Endodermal cell (in vitro differentiated cells): ENCODE measurements around the gene HDAC6. TPM values are rescaled to one million over a fixed set of nuclear protein-coding genes. Genes with fewer than 3 reads are reported as not detected.

Experiments
- DNase-seq: peaks from one replicate; pipeline ENCODE4 v3.0.0-alpha.2; 2017
- H3K27ac ChIP-seq: 2 replicates; pipeline ENCODE4 v1.5.1; 2013; ENCODE audit warnings: mild to moderate bottlenecking, low read depth, low read length, moderate library complexity
- H3K27me3 ChIP-seq: 2 replicates; pipeline ENCODE4 v1.6.1; 2013; ENCODE audit warnings: mild to moderate bottlenecking, low read length, moderate library complexity; ENCODE audit not compliant: insufficient read depth, control insufficient read depth, poor library complexity, severe bottlenecking
- H3K36me3 ChIP-seq: 2 replicates; pipeline ENCODE4 v1.7.0; 2013; ENCODE audit warnings: mild to moderate bottlenecking, low read length, moderate library complexity; ENCODE audit not compliant: control insufficient read depth, insufficient read depth
- H3K4me1 ChIP-seq: one replicate; pipeline ENCODE4 v1.7.0; 2013; ENCODE audit warnings: low read length; ENCODE audit not compliant: control insufficient read depth, insufficient read depth
- H3K4me3 ChIP-seq: 2 replicates; pipeline ENCODE4 v1.5.1; 2013; ENCODE audit warnings: mild to moderate bottlenecking, low read length, moderate library complexity
- H3K9ac ChIP-seq: 2 replicates; pipeline ENCODE4 v1.6.1; 2013; ENCODE audit warnings: mild to moderate bottlenecking, low read length, moderate library complexity; ENCODE audit not compliant: poor library complexity, severe bottlenecking; ENCODE audit errors: extremely low read depth
- H3K9me3 ChIP-seq: 2 replicates; pipeline ENCODE4 v1.6.1; 2013; ENCODE audit warnings: mild to moderate bottlenecking, low read length, moderate library complexity; ENCODE audit not compliant: control insufficient read depth
- H3K27ac Mint-ChIP-seq: 2 replicates; pipeline ENCODE4 v1.8.0; 2020; ENCODE audit warnings: mixed read lengths
- H3K27me3 Mint-ChIP-seq: 2 replicates; pipeline ENCODE4 v1.8.0; 2021; ENCODE audit warnings: mild to moderate bottlenecking, mixed read lengths; ENCODE audit not compliant: insufficient read depth
- H3K36me3 Mint-ChIP-seq: 2 replicates; pipeline ENCODE4 v1.8.0; 2020; ENCODE audit warnings: low read depth, mixed read lengths
- H3K4me1 Mint-ChIP-seq: 2 replicates; pipeline ENCODE4 v1.8.0; 2020; ENCODE audit warnings: mixed read lengths
- H3K4me3 Mint-ChIP-seq: 2 replicates; pipeline ENCODE4 v1.8.0; 2020; ENCODE audit warnings: mild to moderate bottlenecking, moderate library complexity, mixed read lengths
- H3K9me3 Mint-ChIP-seq: 2 replicates; pipeline ENCODE4 v1.8.0; 2020; ENCODE audit warnings: mild to moderate bottlenecking, mixed read lengths
- WGBS, 2 experiments: methylation state at CpG; one replicate each; pipeline versions ENCODE4 v1.1.5 to v1.1.7; 2013; ENCODE audit warnings: missing lambda C conversion rate in 2 of 2, mixed read lengths in 1 of 2; ENCODE audit not compliant: insufficient coverage in 1 of 2, insufficient read length in 1 of 2; 5-methylcytosine and 5-hydroxymethylcytosine counted together
- total RNA-seq, 2 donors: library from RNA; stranded (reverse); fragmentation: NEBNext Ultra II Directional in 1 of 2; extraction: Animal tissue kit (Norgen Biotek cat#: 25700) in 1 of 2; gene quantifications; 2 replicates in 1 of 2; 3 replicates in 1 of 2; pipeline ENCODE4 v1.2.1, GENCODE V29; 2021
- TF ChIP-seq, protein P1 (sequence below): fragments of 200-600 bp; sonication (generic); conservative IDR thresholded peaks from 2 replicates; pipeline ENCODE4 v1.5.0; 2021; ENCODE audit warnings: antibody characterized with exemption, mild to moderate bottlenecking

The HDAC6 gene
- total RNA-seq, 2 donors from 2014 or later = 121 to 135 TPM

DNA sequence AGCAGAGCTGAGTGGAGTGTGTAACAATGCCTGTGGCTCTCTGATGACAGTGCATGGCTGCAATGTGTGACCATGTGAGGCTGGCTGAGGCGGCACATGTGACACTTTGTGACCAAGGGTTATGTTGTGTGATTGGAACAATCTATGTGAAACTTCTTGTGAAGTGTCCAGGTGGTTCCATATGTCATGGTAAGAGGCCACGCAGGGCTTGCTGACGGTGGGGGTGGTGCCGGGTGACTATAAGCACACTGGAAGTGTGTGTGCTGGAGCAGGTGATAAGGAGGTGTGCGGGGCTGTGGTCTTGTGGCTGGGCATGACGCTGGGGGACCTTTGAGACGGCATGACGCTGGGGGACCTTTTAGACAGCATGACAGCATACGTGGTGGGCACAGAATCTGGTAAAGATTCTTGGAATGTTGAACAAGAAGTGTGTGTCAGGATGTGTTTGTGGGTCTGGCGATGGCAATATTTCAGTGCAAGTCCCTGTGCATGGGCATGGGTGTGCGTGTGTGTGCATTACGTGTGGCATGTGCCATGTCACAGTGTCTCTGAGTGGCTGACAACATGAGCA is 7.4 kb upstream of the HDAC6 start:
- no peaks in the 10 kb centered on the region for H3K4me1 ChIP-seq
- H3K9ac ChIP-seq = no peak overlapping the region
- Mint-ChIP-seq H3K9me3 (peaks cover 66% of the 10 kb centered on the region), H3K4me3 (no peak overlapping the region), H3K36me3 (no peaks in the 10 kb centered on the region), H3K27ac (no peak overlapping the region), H3K4me1 (no peaks in the 10 kb centered on the region), H3K27me3 (peaks cover 1% of the 10 kb centered on the region)
- no peaks in the 10 kb centered on the region for H3K9me3 ChIP-seq
- 87 to 93% methylated on average over 3 to 12 of the region's 12 CpGs for WGBS, 2 experiments
- TF ChIP-seq, protein P1, sequence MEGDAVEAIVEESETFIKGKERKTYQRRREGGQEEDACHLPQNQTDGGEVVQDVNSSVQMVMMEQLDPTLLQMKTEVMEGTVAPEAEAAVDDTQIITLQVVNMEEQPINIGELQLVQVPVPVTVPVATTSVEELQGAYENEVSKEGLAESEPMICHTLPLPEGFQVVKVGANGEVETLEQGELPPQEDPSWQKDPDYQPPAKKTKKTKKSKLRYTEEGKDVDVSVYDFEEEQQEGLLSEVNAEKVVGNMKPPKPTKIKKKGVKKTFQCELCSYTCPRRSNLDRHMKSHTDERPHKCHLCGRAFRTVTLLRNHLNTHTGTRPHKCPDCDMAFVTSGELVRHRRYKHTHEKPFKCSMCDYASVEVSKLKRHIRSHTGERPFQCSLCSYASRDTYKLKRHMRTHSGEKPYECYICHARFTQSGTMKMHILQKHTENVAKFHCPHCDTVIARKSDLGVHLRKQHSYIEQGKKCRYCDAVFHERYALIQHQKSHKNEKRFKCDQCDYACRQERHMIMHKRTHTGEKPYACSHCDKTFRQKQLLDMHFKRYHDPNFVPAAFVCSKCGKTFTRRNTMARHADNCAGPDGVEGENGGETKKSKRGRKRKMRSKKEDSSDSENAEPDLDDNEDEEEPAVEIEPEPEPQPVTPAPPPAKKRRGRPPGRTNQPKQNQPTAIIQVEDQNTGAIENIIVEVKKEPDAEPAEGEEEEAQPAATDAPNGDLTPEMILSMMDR = no peak
- H3K36me3 ChIP-seq = no peaks in the 10 kb centered on the region
- DNase-seq = no peak
- no peaks in the 10 kb centered on the region for H3K27me3 ChIP-seq
- no peak overlapping the region for H3K4me3 ChIP-seq
- H3K27ac ChIP-seq = no peak overlapping the region

DNA sequence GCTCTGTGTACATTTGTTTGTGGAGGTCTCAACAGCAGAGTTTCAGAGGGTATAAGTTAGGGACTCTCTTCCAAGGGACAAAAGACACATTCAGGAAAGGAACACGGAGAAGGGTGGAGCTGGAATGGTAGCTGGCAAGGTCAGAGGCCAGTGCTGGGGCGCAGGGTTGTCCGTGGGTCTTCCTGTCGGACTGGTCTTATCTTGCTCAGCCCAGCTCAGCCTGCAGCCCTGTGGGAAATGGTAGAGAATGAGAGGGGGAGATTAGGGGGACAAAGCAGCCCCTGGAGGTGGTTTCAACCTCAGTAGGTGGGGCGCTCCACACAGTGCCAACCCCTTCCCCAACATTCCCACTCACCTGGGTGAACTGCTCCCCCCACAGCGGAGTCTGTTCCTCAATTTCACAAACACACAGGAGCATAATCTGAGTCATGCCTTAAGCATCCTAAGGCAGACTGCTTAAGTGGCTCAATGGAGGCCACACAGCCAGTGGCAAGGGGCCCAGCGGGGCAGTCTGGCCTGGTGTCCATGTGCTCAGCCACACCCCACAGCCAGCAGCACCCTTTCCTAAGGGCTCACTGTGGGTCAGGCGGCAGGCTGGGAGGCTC is 6.9 kb upstream of the HDAC6 start:
- peaks cover 61% of the 10 kb centered on the region for H3K9me3 Mint-ChIP-seq

DNA sequence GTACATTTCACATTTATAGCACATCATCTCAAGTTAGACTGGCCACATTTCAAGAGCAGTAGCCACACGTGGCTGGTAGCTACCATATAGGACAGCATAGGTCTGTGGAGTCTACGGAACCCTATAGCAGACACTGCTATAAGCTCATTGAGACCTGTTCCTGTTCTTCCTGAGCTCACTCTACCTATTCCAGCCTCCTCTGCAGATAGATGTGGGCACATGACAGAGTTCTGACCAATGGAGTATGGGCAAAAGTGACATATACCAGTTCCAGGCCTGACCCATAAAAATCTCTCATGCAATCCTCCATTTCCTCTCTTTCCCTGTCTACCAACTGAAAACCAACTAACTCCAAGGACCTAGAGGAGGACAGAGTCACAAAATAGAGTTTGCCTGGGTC is 3.5 kb upstream of the HDAC6 start:
- DNase-seq = no peak
- Mint-ChIP-seq H3K4me3 (no peak overlapping the region), H3K27ac (no peak overlapping the region), H3K27me3 (no peaks in the 10 kb centered on the region), H3K9me3 (peaks cover 67% of the 10 kb centered on the region), H3K36me3 (peaks cover 5% of the 10 kb centered on the region), H3K4me1 (peaks cover 8% of the 10 kb centered on the region)
- H3K4me1 ChIP-seq = no peaks in the 10 kb centered on the region
- H3K9ac ChIP-seq = no peak overlapping the region
- TF ChIP-seq, protein P1 = no peak
- 91% methylated on average over 2 of the region's 2 CpGs; no CpG with 5 or more reads in 1 of the 2 experiments for WGBS, 2 experiments
- no peaks in the 10 kb centered on the region for H3K9me3 ChIP-seq
- no peak overlapping the region for H3K27ac ChIP-seq
- no peaks in the 10 kb centered on the region for H3K27me3 ChIP-seq
- H3K36me3 ChIP-seq = peaks cover 2% of the 10 kb centered on the region
- no peak overlapping the region for H3K4me3 ChIP-seq

More for the DNA sequence above, 6.9 kb upstream of the HDAC6 start:
- no peak overlapping the region for H3K27ac ChIP-seq
- no peaks in the 10 kb centered on the region for H3K4me1 Mint-ChIP-seq
- WGBS, 2 experiments = 85% methylated on average over 7 of the region's 8 CpGs; no CpG with 5 or more reads in 1 of the 2 experiments
- no peaks in the 10 kb centered on the region for H3K9me3 ChIP-seq
- H3K9ac ChIP-seq = no peak overlapping the region
- TF ChIP-seq, protein P1 = no peak
- no peaks in the 10 kb centered on the region for H3K36me3 ChIP-seq
- H3K4me3 Mint-ChIP-seq = no peak overlapping the region
- DNase-seq = no peak
- no peaks in the 10 kb centered on the region for H3K27me3 ChIP-seq
- no peaks in the 10 kb centered on the region for H3K36me3 Mint-ChIP-seq
- no peak overlapping the region for H3K4me3 ChIP-seq
- H3K27ac Mint-ChIP-seq = no peak overlapping the region
- H3K4me1 ChIP-seq = no peaks in the 10 kb centered on the region
- no peaks in the 10 kb centered on the region for H3K27me3 Mint-ChIP-seq
